H1 (cell line): ENCODE results near the gene GPR161. TPM values are rescaled to one million over a fixed set of nuclear protein-coding genes. Genes with fewer than 3 reads are reported as not detected.

Source experiments
- CTCF ChIA-PET: fragments of 300-600 bp; sonication (Branson Sonifier 250); formaldehyde crosslinking; loops from one replicate; lab custom pipeline; 2021; ENCODE audit not compliant: partially characterized antibody; lab: Charles Lee
- POLR2A ChIA-PET: fragments of 300-600 bp; sonication (Branson Sonifier 250); formaldehyde crosslinking; loops from one replicate; lab custom pipeline; 2021; ENCODE audit warnings: inconsistent platforms; ENCODE audit not compliant: partially characterized antibody; lab: Charles Lee
- DNase-seq, 2 experiments: peaks; one replicate each; pipeline versions ENCODE4 v3.0.0 to v3.0.0-alpha.2; 2010 to 2022; ENCODE audit warnings: low spot score in 2 of 2, low read depth in 1 of 2, mixed read lengths in 1 of 2
- FAIRE-seq: peaks from 2 replicates; lab custom pipeline; 2011; peaks lifted over from hg19 to GRCh38; lab: Jason Lieb, UNC
- H2AFZ ChIP-seq: 2 replicates; pipeline ENCODE4 v1.8.1; 2012; ENCODE audit warnings: low read length, inconsistent platforms
- H2AK5ac ChIP-seq: 2 replicates; pipeline ENCODE4 v1.6.1; 2013; ENCODE audit warnings: low read depth, low read length
- H2BK120ac ChIP-seq: replicated peaks from 2 replicates; pipeline ENCODE3; 2013; ENCODE audit warnings: low read depth, low read length, inconsistent platforms
- H2BK12ac ChIP-seq: 2 replicates; pipeline ENCODE4 v1.6.1; 2013; ENCODE audit warnings: low read depth, low read length
- H2BK15ac ChIP-seq: 2 replicates; pipeline ENCODE4 v1.6.1; 2013; ENCODE audit warnings: low read length
- H2BK20ac ChIP-seq: 2 replicates; pipeline ENCODE4 v1.6.1; 2013; ENCODE audit warnings: low read length
- H2BK5ac ChIP-seq: 2 replicates; pipeline ENCODE4 v1.6.1; 2013; ENCODE audit warnings: low read depth, low read length
- H3K14ac ChIP-seq: 2 replicates; pipeline ENCODE4 v1.6.1; 2013; ENCODE audit warnings: inconsistent platforms; ENCODE audit not compliant: insufficient read length
- H3K18ac ChIP-seq: 2 replicates; pipeline ENCODE4 v1.6.1; 2013; ENCODE audit warnings: low read length; ENCODE audit errors: extremely low read depth
- H3K23ac ChIP-seq: 2 replicates; pipeline ENCODE4 v1.6.1; 2013; ENCODE audit warnings: inconsistent platforms; ENCODE audit not compliant: insufficient read length
- H3K23me2 ChIP-seq: 2 replicates; pipeline ENCODE4 v1.6.1; 2013; ENCODE audit warnings: low read depth, low read length
- H3K27ac ChIP-seq: 2 replicates; pipeline ENCODE4 v1.6.1; 2011; ENCODE audit warnings: low read depth, low read length, inconsistent platforms
- H3K27me3 ChIP-seq, 4 experiments: replicated peaks in 1 of 4; 1 replicate in 1 of 4; 2 replicates in 3 of 4; pipeline versions ENCODE4 v1.6.1 to v1.8.1; 2011 to 2013; ENCODE audit warnings: low read length in 3 of 4, mild to moderate bottlenecking in 3 of 4, inconsistent platforms in 2 of 4, mixed read lengths in 2 of 4, moderate library complexity in 1 of 4; ENCODE audit not compliant: control insufficient read depth in 3 of 4, insufficient read depth in 3 of 4; ENCODE audit errors: extremely low read depth in 1 of 4
- H3K36me3 ChIP-seq, 4 experiments: 2 replicates each; pipeline versions ENCODE4 v1.6.1 to v1.8.1; 2011 to 2013; ENCODE audit warnings: mild to moderate bottlenecking in 4 of 4, low read length in 3 of 4, moderate library complexity in 2 of 4, control low read depth in 1 of 4, inconsistent platforms in 1 of 4; ENCODE audit not compliant: insufficient read depth in 4 of 4, control insufficient read depth in 2 of 4
- H3K4ac ChIP-seq: replicated peaks from 2 replicates; pipeline ENCODE3; 2013; ENCODE audit warnings: low read length, low read depth, mixed read lengths, inconsistent platforms; ENCODE audit not compliant: insufficient read length
- H3K4me1 ChIP-seq, 4 experiments: replicated peaks in 1 of 4; 1 replicate in 1 of 4; 2 replicates in 3 of 4; pipeline versions ENCODE4 v1.6.1 to v1.8.1; 2011 to 2013; ENCODE audit warnings: low read length in 3 of 4, inconsistent platforms in 2 of 4, mixed read lengths in 1 of 4; ENCODE audit not compliant: insufficient read depth in 4 of 4, control insufficient read depth in 3 of 4
- H3K4me2 ChIP-seq, 2 experiments: 2 replicates each; pipeline versions ENCODE4 v1.6.1 to v1.8.1; 2011 to 2013; ENCODE audit warnings: low read depth in 2 of 2, low read length in 2 of 2, control low read depth in 1 of 2, inconsistent platforms in 1 of 2, mild to moderate bottlenecking in 1 of 2; ENCODE audit not compliant: insufficient read depth in 1 of 2
- H3K4me3 ChIP-seq, 4 experiments: fragments of 200-600, 300-600 bp in 1 of 4; sonication (generic), shearing (Covaris generic), sonication (Bioruptor Twin) in 1 of 4; 2 replicates each; pipeline versions ENCODE4 v1.5.1 to v1.8.1; 2011 to 2016; ENCODE audit warnings: low read length in 4 of 4, low read depth in 3 of 4, control low read depth in 2 of 4, inconsistent platforms in 2 of 4, mild to moderate bottlenecking in 2 of 4, mixed read lengths in 1 of 4, moderate library complexity in 1 of 4; ENCODE audit not compliant: insufficient read depth in 2 of 4; ENCODE audit errors: extremely low read depth in 1 of 4
- H3K56ac ChIP-seq: replicated peaks from 2 replicates; pipeline ENCODE3; 2013; ENCODE audit warnings: low read depth, mild to moderate bottlenecking, mixed read lengths, low read length, inconsistent platforms; ENCODE audit not compliant: insufficient read length
- H3K79me1 ChIP-seq: 2 replicates; pipeline ENCODE4 v1.6.1; 2013; ENCODE audit warnings: low read depth, low read length, control low read depth
- H3K79me2 ChIP-seq, 2 experiments: 2 replicates each; pipeline versions ENCODE4 v1.6.1 to v1.8.1; 2012 to 2013; ENCODE audit warnings: low read length in 2 of 2, mild to moderate bottlenecking in 2 of 2, inconsistent platforms in 1 of 2; ENCODE audit not compliant: insufficient read depth in 2 of 2, control insufficient read depth in 1 of 2
- H3K9ac ChIP-seq, 4 experiments: replicated peaks in 1 of 4; 1 replicate in 1 of 4; 2 replicates in 3 of 4; pipeline versions ENCODE4 v1.6.1 to v1.8.1; 2011 to 2013; ENCODE audit warnings: low read depth in 3 of 4, low read length in 3 of 4, control low read depth in 2 of 4, mild to moderate bottlenecking in 2 of 4, moderate library complexity in 2 of 4, inconsistent platforms in 1 of 4; ENCODE audit errors: extremely low read depth in 1 of 4
- H3K9me3 ChIP-seq, 2 experiments: 2 replicates each; pipeline versions ENCODE4 v1.6.1 to v1.8.1; 2012 to 2013; ENCODE audit warnings: mild to moderate bottlenecking in 2 of 2, moderate library complexity in 2 of 2, control low read depth in 1 of 2, inconsistent platforms in 1 of 2, low read depth in 1 of 2, low read length in 1 of 2, mixed read lengths in 1 of 2; ENCODE audit not compliant: insufficient read depth in 2 of 2
- H4K20me1 ChIP-seq, 2 experiments: replicated peaks in 1 of 2; 2 replicates each; pipeline versions ENCODE3 to v1.8.1; 2011 to 2013; ENCODE audit warnings: inconsistent platforms in 2 of 2, low read length in 2 of 2, mild to moderate bottlenecking in 1 of 2; ENCODE audit not compliant: insufficient read depth in 2 of 2, control insufficient read depth in 1 of 2
- H4K5ac ChIP-seq: 2 replicates; pipeline ENCODE4 v1.6.1; 2013; ENCODE audit warnings: low read length, low read depth, mixed read lengths, inconsistent platforms; ENCODE audit not compliant: insufficient read length
- H4K8ac ChIP-seq: 2 replicates; pipeline ENCODE4 v1.8.0; 2013; ENCODE audit warnings: mild to moderate bottlenecking, moderate library complexity, low read length, inconsistent platforms; ENCODE audit not compliant: insufficient read depth; ENCODE audit errors: extremely low read depth
- H4K91ac ChIP-seq: replicated peaks from 2 replicates; pipeline ENCODE3; 2013; ENCODE audit warnings: low read length, mixed read lengths, inconsistent platforms; ENCODE audit not compliant: insufficient read length
- EZH2 ChIP-seq: fragments of 200-600 bp; sonication (generic); IDR thresholded peaks from 2 replicates; pipeline ENCODE4 v1.7.1; 2012; ENCODE audit warnings: low read depth, mild to moderate bottlenecking, moderate library complexity, low read length, inconsistent platforms; ENCODE audit not compliant: severe bottlenecking
- GTF2F1 ChIP-seq: IDR thresholded peaks from 2 replicates; pipeline ENCODE4 v1.6.1; 2012; ENCODE audit warnings: low read depth, low read length, improper control_type of control experiment, borderline replicate concordance
- SUZ12 ChIP-seq: fragments of 200-600 bp; sonication (generic); IDR thresholded peaks from 2 replicates; pipeline ENCODE4 v1.6.1; 2012; ENCODE audit warnings: mild to moderate bottlenecking, inconsistent platforms, low read length, moderate library complexity, mixed read lengths
- TBP ChIP-seq: IDR thresholded peaks from 2 replicates; pipeline ENCODE4 v1.6.1; 2011; ENCODE audit warnings: low read depth, low read length, improper control_type of control experiment
- WGBS, 2 experiments: shearing (Covaris generic) in 1 of 2; methylation state at CpG; one replicate each; pipeline versions ENCODE4 v1.1.6 to v1.1.7; 2013 to 2015; ENCODE audit warnings: low lambda C conversion rate in 2 of 2, mixed read lengths in 2 of 2, inconsistent platforms in 1 of 2, low coverage in 1 of 2, missing lambda C conversion rate in 1 of 2; ENCODE audit not compliant: insufficient replicate concordance in 2 of 2, insufficient coverage in 1 of 2, insufficient read length in 1 of 2; ENCODE audit errors: extremely low coverage in 1 of 2, missing lambda C conversion rate in 1 of 2; 5-methylcytosine and 5-hydroxymethylcytosine counted together
- polyA plus RNA-seq, 7 experiments: library from polyadenylated mRNA; depleted of rRNA in 3 of 7; stranded (reverse) in 5 of 7; unstranded in 2 of 7; fragments of >200 nt in 5 of 7; fragments of 200-250 nt in 2 of 7; gene quantifications; 1 replicate in 5 of 7; 2 replicates in 1 of 7; 4 replicates in 1 of 7; pipeline versions ENCODE4 v1.2.1 to v1.2.3, GENCODE V29; 2011 to 2013; ENCODE audit warnings: missing spikeins in 2 of 7, mixed read lengths in 2 of 7
- total RNA-seq: library from RNA; stranded (reverse); fragmentation: NEBNext Ultra II Directional; extraction: Animal tissue kit (Norgen Biotek cat#: 25700); gene quantifications from 2 replicates; pipeline ENCODE4 v1.2.1, GENCODE V29; 2021

The GPR161 gene
- total and polyA plus RNA-seq, 2 of the 8 experiments (the other 6 are each of a cell fraction or from before 2014, with no cell fraction given) = 13.7 to 16.8 TPM

DNA sequence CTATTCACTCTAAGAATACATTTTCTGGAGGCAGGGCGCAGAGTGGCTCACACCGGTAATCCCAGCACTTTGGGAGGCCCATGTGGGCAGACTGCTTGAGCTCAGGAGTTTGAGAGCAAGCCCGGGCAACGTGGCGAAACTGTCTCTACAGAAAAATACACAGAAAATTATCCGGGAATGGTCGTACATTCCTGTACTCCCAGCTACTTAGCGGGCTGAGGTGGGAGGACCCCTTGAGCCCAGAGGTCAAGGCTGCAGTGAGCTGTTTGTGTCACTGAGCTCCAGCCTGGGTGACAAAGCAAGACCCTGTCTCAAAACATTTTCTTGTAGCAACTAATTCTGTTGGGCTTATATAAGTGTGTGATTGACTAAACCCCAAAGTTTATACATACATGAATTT is 30.5 kb downstream of the GPR161 start:
- no peak overlapping the region for H3K14ac ChIP-seq
- H4K5ac ChIP-seq = no peak overlapping the region
- H2BK15ac ChIP-seq = no peak overlapping the region
- H2BK20ac ChIP-seq = no peak overlapping the region
- no peak overlapping the region for H3K4me2 ChIP-seq
- H3K4me3 ChIP-seq = no peak overlapping the region
- H2BK120ac ChIP-seq = no peak overlapping the region
- POLR2A ChIA-PET = no interaction called here
- H3K36me3 ChIP-seq = peaks cover 0 to 3% (median 0%) of the 10 kb centered on the region in 4 experiments; a peak in 1 of 8 replicates
- peaks cover 0 to 8% (median 4%) of the 10 kb centered on the region in 4 experiments; a peak in 3 of 7 replicates for H3K4me1 ChIP-seq
- H3K79me1 ChIP-seq = no peaks in the 10 kb centered on the region
- CTCF ChIA-PET = interaction anchor here (0.9 to 8.3 kb wide), 7 partner anchors 11 to 136 kb away, joined by 3 to 76 read pairs (median 3); no protein-coding TSS in a partner anchor
- no peak overlapping the region for H2BK12ac ChIP-seq
- H2BK5ac ChIP-seq = no peak overlapping the region
- no peak overlapping the region for H3K4ac ChIP-seq
- H4K20me1 ChIP-seq = no peaks in the 10 kb centered on the region
- H3K27me3 ChIP-seq = no peaks in the 10 kb centered on the region; a peak in 1 of 7 replicates
- H3K9ac ChIP-seq = no peak overlapping the region
- no peak overlapping the region for H3K23ac ChIP-seq
- H3K23me2 ChIP-seq = no peaks in the 10 kb centered on the region
- H4K8ac ChIP-seq = no peak overlapping the region
- H2AK5ac ChIP-seq = no peak overlapping the region
- no peaks in the 10 kb centered on the region for H3K79me2 ChIP-seq
- FAIRE-seq = no peak
- H3K18ac ChIP-seq = no peak overlapping the region
- no peak for DNase-seq
- no peak overlapping the region for H4K91ac ChIP-seq
- WGBS, 2 experiments = 91% methylated on average over 8 of the region's 8 CpGs; no CpG with 5 or more reads in 1 of the 2 experiments
- no peaks in the 10 kb centered on the region for H3K9me3 ChIP-seq
- no peak overlapping the region for H3K27ac ChIP-seq
- no peak overlapping the region for H2AFZ ChIP-seq
- no peak overlapping the region for H3K56ac ChIP-seq
- TF ChIP-seq GTF2F1 (no peak), EZH2 (no peak), TBP (no peak), SUZ12 (no peak)
